Testis (tissue), 3 donors: Measurements from ENCODE around the gene THSD7A. TPM values are rescaled to one million over a fixed set of nuclear protein-coding genes. Genes with fewer than 3 reads are reported as not detected.

Experiments
- DNase-seq: peaks from one replicate; pipeline ENCODE4 v3.0.0-alpha.2; 2019
- H3K27ac ChIP-seq, 2 donors: fragments of 200-600 bp; sonication (generic); one replicate each; pipeline ENCODE4 v1.5.1; 2019
- H3K27me3 ChIP-seq: fragments of 200-600 bp; sonication (generic); one replicate; pipeline ENCODE4 v1.5.1; 2019
- H3K36me3 ChIP-seq: fragments of 200-600 bp; sonication (generic); one replicate; pipeline ENCODE4 v1.5.1; 2017; ENCODE audit warnings: low read depth; ENCODE audit errors: missing control alignments
- H3K4me1 ChIP-seq: fragments of 200-600 bp; sonication (generic); one replicate; pipeline ENCODE4 v1.5.1; 2019
- H3K4me3 ChIP-seq, 2 donors: fragments of 200-600 bp; sonication (generic); one replicate each; pipeline ENCODE4 v1.5.1; 2017 to 2019
- H3K9me3 ChIP-seq: fragments of 200-600 bp; sonication (generic); one replicate; pipeline ENCODE4 v1.5.1; 2017
- POLR2A ChIP-seq: fragments of 450-650 bp; IDR thresholded peaks from one replicate; pipeline ENCODE4 v1.6.1; 2017; ENCODE audit warnings: antibody characterized with exemption, mild to moderate bottlenecking, moderate library complexity
- WGBS, 2 donors: methylation state at CpG; one replicate each; pipeline ENCODE4 v1.1.5; 2018; 5-methylcytosine and 5-hydroxymethylcytosine counted together
- intact Hi-C: fragments of 100-400 bp; cut with DNase I; formaldehyde crosslinking; loops from one replicate; pipeline ENCODE4 v1.15.1; 2023; ENCODE audit warnings: low total_unique reads
- polyA plus RNA-seq: library from polyadenylated mRNA; stranded (reverse); fragments of 350-450 nt; fragmentation: Illumina TruSeq; extraction: RNeasy Lipid Tissue Mini Kit (QIAGEN cat#74804); gene quantifications from one replicate; pipeline ENCODE4 v1.2.3, GENCODE V29; 2014; ENCODE audit warnings: low read depth, low replicate concordance; ENCODE audit not compliant: insufficient read depth
- total RNA-seq, 2 donors: library from RNA; depleted of rRNA; stranded (reverse); fragments of >200 nt; gene quantifications; one replicate each; pipeline ENCODE4 v1.2.3, GENCODE V29; 2016
- TF ChIP-seq, protein P1 (sequence below), 3 experiments: fragments of 450-650 bp in 2 of 3; fragments of 200-600 bp in 1 of 3; sonication (generic) in 1 of 3; IDR thresholded peaks; one replicate each; pipeline ENCODE4 v1.5.1; 2016 to 2019; ENCODE audit warnings: antibody characterized with exemption in 3 of 3, mild to moderate bottlenecking in 2 of 3, moderate library complexity in 1 of 3

THSD7A gene
- total and polyA plus RNA-seq, 3 donors from 2014 or later, result 1.6 to 7.0 (median 6.8) TPM

DNA sequence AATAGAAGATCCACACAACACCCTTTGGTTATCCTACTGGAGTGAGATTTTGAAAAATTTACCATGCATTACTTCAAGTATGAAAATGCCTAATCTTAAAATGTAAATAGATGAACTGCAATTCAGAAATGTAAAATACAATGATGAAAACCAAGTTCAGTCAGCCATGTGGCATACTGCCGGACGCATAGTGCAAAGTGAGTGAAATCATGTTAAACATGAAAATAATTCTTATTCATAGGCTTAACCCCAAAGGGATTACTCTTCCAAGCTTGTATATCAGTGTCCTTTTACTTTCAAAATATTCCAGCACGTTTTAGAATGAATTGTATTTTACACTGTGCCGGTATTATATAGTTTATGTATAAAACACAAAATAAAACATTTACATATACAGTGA, 99.8 kb downstream of the THSD7A start:
- H3K4me3 ChIP-seq, result no peak overlapping the region
- TF ChIP-seq, protein P1, sequence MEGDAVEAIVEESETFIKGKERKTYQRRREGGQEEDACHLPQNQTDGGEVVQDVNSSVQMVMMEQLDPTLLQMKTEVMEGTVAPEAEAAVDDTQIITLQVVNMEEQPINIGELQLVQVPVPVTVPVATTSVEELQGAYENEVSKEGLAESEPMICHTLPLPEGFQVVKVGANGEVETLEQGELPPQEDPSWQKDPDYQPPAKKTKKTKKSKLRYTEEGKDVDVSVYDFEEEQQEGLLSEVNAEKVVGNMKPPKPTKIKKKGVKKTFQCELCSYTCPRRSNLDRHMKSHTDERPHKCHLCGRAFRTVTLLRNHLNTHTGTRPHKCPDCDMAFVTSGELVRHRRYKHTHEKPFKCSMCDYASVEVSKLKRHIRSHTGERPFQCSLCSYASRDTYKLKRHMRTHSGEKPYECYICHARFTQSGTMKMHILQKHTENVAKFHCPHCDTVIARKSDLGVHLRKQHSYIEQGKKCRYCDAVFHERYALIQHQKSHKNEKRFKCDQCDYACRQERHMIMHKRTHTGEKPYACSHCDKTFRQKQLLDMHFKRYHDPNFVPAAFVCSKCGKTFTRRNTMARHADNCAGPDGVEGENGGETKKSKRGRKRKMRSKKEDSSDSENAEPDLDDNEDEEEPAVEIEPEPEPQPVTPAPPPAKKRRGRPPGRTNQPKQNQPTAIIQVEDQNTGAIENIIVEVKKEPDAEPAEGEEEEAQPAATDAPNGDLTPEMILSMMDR (IDR thresholded peaks at IDR 0.05), result no peak
- TF ChIP-seq POLR2A, result no peak
- H3K36me3 ChIP-seq, result no peaks in the 10 kb centered on the region
- no peak overlapping the region for H3K27ac ChIP-seq
- 84% methylated on average over 4 of the region's 4 CpGs for WGBS, 2 donors
- DNase-seq, result no peak
- intact Hi-C loops, result no loop called here
- H3K4me1 ChIP-seq, result no peaks in the 10 kb centered on the region
- H3K27me3 ChIP-seq, result no peaks in the 10 kb centered on the region
- H3K9me3 ChIP-seq, result no peaks in the 10 kb centered on the region

DNA sequence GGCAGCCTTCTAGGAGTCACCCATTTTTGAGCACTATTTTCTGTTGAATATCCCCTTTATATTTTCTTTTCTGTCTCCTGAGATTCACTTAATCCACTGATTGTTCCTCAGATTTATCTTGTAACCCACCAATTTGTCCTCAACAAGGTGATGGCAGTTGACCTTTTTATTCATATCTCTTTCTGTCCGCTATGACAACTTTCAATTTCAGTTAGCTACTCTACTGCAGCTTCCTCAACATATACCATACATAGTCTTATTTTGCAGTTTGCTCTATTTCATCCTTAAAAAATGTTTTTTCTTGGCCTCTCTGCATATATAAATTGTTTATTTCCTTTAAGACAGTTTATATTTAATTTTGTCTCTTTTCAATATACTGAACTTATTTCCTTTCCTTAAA, 101.3 kb downstream of the THSD7A start:
- Histone ChIP-seq H3K4me1 (no peaks in the 10 kb centered on the region), H3K4me3 (no peak overlapping the region), H3K9me3 (no peaks in the 10 kb centered on the region), H3K36me3 (no peaks in the 10 kb centered on the region), H3K27ac (no peak overlapping the region), H3K27me3 (no peaks in the 10 kb centered on the region)
- TF ChIP-seq, protein P1 (IDR thresholded peaks at IDR 0.05), result no peak
- no peak for TF ChIP-seq POLR2A
- intact Hi-C loops, result no loop called here
- no peak for DNase-seq
- 96 to 100% methylated on average over 1 of the region's 1 CpG for WGBS, 2 donors

DNA sequence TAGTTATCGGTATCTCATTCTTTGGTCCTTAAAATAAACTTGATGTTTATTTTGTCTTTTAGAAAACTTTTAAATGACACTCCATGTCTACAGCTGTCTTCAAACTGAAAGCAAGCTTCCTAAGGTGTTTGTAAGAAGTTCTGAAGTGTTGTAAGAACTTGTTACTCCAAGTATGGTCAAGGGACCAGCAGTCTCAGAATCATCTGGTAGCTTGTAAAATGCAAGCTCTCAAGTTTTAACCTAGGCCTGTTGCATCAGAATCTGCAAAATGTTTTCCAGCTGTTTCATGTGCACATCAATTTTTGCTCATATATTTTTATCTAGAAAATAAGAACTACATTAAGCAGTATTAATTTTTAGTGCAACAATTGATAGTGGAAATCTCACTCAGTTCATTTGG, 104.1 kb downstream of the THSD7A start:
- DNase-seq, result no peak
- intact Hi-C loops, result no loop called here
- Histone ChIP-seq H3K4me1 (no peaks in the 10 kb centered on the region), H3K9me3 (no peaks in the 10 kb centered on the region), H3K27ac (no peak overlapping the region), H3K27me3 (no peaks in the 10 kb centered on the region), H3K4me3 (no peak overlapping the region), H3K36me3 (no peaks in the 10 kb centered on the region)
- WGBS, 2 donors, result 87 to 92% methylated on average over 1 of the region's 1 CpG
- TF ChIP-seq POLR2A, result no peak
- TF ChIP-seq, protein P1 (IDR thresholded peaks at IDR 0.05), result no peak

DNA sequence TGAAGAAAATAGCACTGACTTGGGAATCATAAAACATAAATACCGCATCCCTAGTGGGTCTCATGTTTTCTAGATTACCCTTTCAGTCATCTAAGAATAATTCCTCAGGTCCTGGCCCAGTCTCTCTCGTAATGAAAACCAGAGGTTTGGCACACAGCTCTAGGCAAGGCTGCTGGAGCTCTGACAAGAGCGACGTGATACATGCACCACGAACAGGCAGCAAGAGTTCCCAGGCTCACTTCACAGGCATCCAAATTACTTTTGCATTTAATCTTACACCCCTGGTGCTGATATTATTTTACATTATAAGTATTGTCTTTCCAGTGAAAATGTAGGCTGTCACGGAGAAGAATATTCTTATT, 105.2 kb downstream of the THSD7A start:
- no peak overlapping the region for H3K4me3 ChIP-seq
- intact Hi-C loops, result no loop called here
- H3K9me3 ChIP-seq, result no peaks in the 10 kb centered on the region
- H3K27ac ChIP-seq, result no peak overlapping the region
- no peaks in the 10 kb centered on the region for H3K27me3 ChIP-seq
- DNase-seq, result peak; percentile 59
- TF ChIP-seq, protein P1 (IDR thresholded peaks at IDR 0.05), result no peak
- no peak for TF ChIP-seq POLR2A
- H3K36me3 ChIP-seq, result no peaks in the 10 kb centered on the region
- H3K4me1 ChIP-seq, result no peaks in the 10 kb centered on the region
- 50 to 52% methylated on average over 6 of the region's 6 CpGs for WGBS, 2 donors

DNA sequence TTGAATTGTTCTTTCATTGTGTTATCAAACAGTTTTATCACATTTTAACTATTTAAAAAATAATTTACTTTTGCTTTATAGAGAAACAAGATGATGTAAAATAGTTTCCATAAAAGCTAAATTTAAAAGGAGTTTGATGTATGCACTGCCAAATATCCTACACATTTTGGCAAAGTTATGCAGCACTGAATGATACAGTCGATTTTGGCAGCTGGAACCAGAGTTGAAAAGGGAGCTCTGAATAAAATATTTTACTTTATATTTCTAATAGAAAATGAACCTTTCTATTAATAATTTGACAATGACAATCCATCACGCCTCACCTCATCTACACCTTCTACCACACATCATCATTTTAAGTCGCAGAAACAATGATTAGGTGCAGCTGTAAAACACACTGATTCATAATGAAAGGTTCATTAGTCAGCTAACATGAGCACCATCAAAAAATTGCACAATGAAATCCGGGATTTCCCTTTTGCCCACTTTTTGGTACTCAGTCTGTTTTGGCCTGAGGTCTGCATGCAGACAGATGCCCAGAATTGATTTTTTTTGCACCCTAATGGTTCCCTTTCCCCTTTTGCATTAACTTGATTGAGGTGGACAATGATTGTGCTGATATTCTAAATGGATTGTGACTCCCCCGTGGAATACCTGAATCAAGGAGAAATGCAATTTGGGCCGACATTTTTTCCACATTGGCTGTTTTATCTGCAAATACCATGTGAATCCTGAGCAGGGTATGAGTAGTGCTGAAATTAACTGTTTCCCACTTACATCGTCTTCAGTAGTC, 105.8 kb downstream of the THSD7A start:
- Histone ChIP-seq H3K4me3 (no peak overlapping the region), H3K4me1 (no peaks in the 10 kb centered on the region), H3K27ac (no peak overlapping the region), H3K9me3 (no peaks in the 10 kb centered on the region), H3K27me3 (no peaks in the 10 kb centered on the region), H3K36me3 (no peaks in the 10 kb centered on the region)
- 58 to 62% methylated on average over 7 of the region's 7 CpGs for WGBS, 2 donors
- no peak for DNase-seq
- intact Hi-C loops, result no loop called here
- TF ChIP-seq, protein P1 (IDR thresholded peaks at IDR 0.05), result no peak
- TF ChIP-seq POLR2A, result no peak
